NCI-H128 (cell line): Measurements from ENCODE around the gene LRMDA.

ENCODE experiments used
- DNase-seq: peaks from one replicate; lab custom pipeline; 2025; ENCODE audit not compliant: unreplicated experiment; lab: John Stamatoyannopoulos, UW

LRMDA gene

DNA sequence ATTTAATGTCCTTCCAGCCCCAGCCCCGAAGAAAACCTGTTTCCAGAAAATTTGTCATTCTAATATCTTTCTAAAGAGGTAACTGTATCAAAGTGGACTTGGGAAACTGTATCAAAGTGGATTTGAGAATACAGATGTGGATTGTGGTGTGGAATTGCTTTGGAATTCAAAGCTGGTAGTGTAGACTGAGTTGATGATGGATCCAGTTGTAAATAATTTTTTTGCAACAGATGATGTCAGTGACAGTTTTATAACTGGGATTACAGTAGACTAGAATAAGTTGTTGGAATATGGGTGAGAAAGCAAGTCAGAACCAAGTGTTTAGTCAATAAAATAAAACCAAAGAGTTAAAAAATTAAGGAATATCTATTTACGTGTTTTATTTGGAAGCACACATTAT, 202.1 kb downstream of the LRMDA start:
- DNase-seq, result no peak

DNA sequence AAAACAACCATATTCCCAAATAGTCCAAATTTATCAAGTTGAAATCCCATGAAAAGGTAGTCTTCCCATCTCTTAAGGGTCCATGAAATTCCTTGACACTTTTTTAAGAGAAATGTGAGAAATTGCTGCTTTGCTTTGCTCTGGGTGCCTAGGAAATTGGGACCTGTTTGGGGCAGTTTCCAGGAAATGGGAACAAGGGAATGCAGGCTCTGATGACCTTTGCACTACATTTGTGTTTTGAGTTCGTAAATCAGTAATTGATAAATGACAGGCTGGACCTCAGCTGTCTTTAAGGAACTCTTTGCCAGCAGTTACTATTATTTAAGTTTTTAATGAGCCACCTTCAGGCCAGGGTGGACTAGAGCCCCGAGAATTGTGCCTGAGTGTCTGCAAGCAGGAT, 203.5 kb downstream of the LRMDA start:
- no peak for DNase-seq

DNA sequence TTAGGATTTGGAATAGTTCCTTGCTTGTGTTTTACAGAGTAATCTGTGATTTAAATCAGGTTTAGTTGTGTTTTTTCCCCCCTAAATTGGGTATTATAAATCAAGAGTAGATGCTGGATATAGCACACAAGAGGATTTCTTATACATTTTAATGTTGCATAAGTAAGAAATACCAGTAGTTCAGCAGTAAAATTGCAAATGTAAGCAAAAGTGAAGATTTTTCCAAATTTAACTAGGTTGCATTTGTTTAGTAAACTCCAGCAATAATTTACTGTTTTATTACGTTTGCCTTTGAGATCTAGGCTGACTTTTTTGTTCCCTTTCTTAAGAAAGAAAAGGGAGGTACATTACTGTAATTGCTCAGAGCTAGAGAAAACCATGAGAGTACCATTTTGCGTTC, 207.3 kb downstream of the LRMDA start:
- DNase-seq, result no peak

DNA sequence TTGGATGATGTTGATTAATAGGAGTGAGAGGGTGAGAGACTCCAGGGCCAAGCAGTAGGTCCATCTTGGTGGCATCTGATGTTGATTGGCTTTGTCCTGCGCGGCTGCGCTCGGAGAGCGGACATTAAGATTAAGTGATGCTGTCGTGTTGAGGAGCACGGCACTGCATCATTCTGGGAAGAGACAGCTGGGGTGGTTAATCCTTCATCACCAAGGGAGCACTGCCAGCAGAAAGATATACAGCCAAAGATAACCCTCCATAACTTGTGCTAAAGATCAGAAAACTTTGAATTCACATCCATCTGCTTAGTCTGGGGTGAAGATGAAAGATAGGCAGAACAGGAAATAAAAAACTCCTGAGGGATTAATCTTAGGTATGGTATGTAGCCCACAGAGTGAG, 208.3 kb downstream of the LRMDA start:
- no peak for DNase-seq

DNA sequence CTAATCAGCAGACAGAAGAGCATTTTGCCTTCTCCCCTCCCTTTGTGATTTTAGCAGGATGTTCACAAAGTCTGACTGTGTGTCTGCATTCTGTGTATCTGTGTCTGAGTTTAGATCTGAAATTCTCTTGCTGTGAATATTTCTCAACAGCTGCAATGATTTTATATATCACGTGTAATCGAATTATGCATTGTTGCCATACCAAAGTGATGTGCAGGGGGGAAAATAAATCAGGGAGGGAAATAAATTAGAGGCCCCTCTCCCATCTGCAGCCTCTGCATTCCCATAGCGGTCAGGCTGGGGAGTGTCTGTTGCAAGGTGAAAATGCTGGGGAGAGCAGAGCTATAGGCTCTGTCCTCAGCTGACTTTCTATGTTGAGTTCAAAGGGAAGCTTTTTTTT, 209.0 kb downstream of the LRMDA start:
- DNase-seq, result no peak

DNA sequence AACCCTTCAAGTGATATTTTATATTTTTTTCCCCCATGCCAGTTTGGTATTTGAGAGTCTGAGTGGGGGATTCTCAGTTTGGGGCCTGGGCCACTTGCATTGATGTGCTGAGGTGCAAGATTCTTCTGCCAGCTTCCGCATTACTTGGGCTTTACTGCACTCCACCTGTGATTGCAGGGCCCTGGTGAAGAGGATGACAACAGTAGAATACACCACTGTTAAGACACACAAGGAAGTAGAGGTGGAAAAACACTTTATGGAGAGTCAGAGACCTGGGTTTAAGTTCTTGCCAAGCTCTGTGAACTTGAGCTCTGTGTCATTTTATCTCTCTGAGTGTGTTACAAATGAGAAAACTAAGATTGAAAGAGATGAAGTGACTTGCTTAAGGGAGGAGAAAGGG, 209.4 kb downstream of the LRMDA start:
- no peak for DNase-seq

DNA sequence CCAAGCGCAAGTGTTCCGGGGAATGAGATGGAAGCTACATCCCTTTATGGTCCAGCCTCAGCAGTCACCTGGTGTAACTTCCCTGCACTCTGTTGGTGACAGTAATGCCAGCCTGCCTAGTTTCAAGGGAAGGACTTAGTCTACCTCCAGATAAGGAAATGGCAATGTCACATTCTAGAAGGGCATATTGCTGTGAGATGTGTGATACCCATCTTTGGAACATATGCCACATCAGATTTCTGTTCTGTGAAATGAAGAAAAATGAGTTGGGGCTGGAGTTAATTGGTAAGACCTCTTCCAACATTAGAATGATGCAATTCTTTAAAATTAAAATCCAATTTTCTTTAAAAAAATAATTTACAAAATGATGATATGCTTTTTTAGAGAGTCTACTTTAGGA, 212.0 kb downstream of the LRMDA start:
- no peak for DNase-seq

DNA sequence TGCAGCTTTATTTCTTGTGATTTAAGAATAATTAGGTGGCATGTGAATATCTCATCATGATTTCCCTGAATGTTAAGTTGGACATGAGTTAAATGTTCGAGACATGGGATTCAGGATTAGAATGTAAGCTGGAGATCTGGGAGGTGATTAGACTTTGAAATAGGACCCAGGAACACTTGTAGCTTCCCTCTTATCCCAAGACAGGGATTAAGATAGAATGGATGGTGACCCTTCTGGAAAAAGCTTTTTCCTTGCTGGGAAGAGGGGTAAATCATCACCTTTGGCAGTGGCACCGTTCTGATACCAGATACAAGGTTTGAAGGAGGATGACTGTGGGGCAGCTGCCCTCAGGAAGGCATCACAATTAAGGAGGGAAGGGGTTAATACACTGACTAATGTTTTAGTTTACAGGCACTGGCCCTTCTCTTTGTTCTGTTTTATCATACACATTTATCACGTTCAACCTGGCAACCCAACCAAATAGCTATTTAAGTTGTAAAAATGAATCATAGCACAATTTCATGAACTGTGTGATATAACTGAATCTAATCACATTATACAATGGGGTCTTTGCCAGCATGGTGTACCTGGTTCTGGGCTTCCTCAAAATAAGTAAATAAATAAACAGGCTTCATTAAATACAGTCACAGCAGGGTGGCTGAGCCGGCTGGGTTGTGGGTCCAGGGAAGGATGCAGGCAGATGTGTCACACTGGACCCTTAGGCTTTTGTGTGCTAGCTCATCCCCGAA, 212.7 kb downstream of the LRMDA start:
- DNase-seq, result no peak

DNA sequence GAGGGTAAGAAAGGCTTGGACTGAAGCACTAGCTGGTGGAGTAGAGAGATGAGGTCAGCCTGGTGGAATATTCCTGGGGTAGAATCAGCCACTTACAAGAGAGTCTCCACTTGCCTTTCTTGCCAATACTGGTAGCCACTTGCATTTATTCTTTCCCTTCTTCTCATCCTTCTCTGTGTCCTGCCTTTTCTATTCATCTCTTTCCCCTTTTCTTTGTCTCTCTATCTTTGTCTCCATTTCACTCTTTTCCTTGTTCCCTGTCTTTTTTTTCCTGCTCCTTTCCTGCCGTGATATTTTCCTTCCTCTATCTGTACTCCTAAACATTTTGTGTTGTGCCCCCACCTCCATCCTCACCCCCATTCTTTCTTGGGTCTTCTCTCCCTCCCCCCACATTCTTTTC, 214.3 kb downstream of the LRMDA start:
- DNase-seq, result no peak

DNA sequence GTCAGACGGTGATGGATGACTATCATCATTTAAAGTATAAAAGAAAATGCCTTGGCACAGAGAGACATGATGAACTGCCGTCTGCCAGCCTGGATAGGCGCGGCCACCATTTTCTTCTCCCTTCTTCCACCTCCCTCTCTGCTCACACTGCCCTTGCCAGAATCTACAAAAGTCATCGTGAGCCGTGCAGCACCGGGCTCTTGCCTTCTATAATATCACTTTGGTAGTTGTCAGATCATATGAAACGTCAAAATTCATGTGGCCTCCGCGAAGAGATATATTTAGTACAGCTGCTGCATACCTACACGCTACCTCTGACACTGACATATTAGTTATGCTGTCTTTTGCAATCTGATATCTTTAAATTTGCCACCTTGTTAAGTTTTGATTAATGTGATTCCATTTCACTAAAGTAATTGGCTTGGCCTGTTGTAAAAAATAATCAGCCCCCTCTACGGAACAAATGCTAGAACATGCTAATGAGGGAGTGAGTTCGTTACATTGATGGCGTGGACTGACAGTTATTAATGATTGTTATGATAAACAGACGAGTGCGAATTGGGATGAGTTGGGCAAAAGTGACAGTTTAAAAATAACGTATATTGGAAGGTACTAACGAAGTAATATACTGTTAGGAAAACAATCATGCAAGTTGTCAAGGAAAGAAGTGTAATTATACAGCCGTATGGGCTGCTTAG, 214.9 kb downstream of the LRMDA start:
- no peak for DNase-seq

DNA sequence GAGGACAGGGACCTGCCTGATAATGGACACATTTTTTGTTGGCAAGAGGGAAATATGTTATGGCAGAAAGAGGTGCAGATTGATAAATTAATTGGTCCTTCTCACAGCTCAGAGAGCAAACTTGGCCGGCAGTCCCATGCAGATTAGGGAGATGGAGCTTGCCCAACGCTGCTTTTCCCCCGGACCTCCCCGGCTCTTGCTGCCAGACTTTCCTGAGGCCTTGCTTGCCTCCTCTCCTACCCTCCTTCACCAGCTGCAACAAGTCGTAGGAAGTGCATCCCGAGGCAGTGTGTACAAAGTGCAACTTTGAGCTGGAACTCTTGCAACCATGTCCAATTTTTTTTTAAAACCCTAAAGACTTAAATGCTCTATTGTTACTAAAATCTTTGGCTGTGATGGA, 215.5 kb downstream of the LRMDA start:
- no peak for DNase-seq

DNA sequence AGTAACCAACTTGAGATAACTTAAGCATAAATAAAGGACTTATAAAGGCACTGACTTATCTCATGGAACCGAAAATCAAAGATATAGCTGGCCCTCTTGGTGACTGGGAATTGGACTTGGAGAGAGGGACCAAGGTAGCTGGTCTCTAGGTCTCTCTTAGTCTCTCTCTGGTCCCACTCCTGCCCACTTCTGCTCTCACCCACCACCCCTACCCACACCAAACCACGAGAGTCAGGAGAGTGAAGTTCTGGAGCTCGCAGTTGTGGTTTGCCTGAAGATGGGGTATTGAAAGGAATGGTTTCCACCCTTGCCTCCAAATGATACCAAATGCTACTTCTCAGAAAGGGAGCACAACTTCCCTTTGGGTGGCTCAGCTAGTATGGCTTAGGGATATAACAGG, 216.3 kb downstream of the LRMDA start:
- no peak for DNase-seq

DNA sequence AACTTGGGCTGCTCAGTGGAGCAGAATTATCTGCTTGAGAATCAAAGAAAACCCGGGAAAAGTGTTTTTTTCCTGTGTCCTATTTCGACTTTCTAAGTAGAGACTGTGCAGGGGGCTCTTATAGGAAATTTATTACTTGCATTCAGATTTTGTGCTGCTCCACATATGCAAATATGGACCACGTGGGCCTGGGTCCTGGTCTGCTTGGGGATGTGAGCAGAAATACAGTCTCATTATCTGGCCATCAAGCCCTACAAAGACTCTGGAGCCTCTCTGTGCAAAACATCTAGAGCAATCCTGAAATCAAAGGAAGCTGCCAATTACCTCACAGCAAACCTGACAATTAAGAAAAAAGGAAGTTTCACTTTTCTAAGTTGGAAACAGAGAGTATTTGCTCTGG, 216.9 kb downstream of the LRMDA start:
- DNase-seq, result no peak

DNA sequence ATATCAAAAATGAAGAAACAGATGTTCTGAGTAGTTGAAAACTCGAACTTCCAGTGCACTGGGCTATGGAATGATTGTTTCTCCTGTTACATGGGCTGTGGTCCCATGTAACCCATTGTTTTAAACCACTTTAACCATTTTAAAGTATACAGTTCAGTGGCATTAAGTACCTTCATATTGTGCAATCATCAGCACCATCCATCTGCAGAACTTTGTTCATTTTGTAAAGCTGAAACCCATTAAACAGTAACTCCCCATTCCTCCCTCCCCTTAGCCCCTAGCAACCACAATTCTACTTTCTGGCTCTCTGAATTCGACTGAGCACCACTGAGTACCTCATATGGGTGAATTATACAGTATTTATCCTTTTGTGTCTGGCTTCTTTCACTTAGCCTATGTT, 217.4 kb downstream of the LRMDA start:
- DNase-seq, result no peak

DNA sequence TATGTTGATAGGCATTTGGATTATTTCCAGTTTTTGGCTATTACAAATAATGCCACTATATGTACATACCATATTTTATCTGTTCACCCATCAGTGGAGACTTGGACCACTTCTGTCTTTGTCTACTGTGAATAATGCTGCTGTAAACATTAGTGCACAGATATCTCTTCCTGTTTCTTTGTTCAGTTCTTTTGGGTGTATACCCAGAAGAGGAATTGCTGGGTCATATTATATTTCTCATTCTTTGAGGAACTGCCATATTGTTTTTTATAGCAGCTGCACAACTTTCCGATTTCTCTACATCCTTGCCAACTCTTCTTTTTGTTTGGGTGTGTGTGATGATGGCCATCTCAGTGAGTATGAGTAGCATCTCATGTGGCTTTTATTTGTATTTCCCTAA, 218.0 kb downstream of the LRMDA start:
- no peak for DNase-seq

DNA sequence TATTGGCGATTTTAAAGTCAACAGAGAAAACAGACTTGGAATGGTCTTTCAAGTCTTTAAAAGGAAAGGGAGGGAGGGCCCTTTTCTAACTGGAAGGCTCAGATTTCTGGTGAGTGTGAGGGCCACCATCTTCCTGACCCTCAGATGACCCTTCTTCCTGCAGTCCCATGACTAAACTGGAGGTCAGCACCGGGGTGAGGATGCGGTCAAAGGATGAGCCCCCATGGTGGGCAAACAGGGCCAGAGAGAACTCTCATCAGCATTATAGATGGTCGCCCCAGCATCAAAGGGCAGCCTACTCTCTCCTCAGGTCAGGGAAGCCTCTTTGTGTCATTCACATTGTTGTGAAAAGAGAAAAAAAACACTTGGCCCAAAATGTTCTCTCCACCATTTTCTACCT, 219.2 kb downstream of the LRMDA start:
- no peak for DNase-seq

DNA sequence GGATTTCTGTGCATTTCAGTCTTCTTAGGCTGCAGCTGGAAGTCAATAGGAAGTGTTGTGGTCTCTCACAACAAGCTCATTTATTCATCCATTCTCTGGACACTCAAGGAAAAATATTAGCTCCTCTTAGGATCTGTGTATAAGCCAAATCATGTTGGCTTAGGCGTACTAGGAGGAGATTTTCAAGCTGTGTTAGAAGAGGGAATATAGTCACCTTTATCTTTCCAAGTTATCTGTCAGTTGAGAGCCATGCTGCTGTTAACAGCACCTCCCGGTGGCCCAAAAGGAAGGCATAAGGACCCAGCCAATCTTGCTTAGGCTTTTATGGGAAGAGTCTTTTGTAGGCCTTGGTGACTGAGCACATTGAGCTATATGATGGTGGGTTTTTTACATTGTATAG, 220.0 kb downstream of the LRMDA start:
- DNase-seq, result no peak

DNA sequence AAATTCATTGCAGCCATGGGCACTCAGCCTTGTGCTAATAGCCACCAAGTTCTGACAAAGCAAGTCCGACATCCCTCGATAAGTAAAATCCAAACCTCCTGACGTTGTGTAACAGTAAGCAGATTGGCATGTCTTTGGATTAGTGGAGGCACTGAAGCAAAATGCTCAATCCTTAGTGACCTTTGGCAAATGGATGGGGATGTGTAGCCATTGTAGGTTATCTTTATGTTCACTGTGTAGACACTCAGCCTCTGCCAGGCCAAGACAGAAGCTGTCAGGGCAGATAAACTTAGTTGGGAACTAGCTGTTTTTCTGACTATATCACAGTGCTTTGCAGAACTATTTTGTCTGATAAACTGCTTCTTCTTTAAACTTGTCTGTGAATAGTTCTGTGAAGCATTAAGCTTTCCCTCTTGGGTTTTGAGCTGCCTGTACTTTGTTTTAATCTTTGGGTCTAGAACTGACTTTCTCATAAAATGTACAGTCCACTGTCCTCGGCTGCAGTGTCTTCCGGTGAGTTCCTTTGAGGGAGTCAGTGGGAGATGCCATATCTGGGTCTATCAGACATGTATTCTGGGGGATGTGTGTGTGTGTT, 220.8 kb downstream of the LRMDA start:
- DNase-seq, result no peak

DNA sequence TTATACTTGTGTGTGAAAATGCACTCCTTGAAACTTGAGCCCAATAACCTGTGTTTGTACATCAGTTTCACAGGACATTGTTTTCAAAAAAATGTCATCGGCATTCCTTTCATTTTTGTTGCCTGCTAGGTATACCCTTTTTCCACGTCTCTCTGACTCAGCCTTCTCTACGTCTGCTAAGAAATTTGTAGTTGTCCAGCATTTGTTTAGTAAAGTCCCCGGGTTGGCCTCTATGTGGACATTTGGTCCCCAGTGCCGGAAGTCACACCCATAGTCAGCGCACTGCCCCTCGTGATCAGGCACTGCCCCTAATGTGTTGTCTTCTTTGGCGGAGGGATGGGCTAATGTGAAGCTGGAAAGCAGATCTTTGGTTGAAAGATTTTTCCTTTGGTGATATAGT, 222.3 kb downstream of the LRMDA start:
- DNase-seq, result no peak

DNA sequence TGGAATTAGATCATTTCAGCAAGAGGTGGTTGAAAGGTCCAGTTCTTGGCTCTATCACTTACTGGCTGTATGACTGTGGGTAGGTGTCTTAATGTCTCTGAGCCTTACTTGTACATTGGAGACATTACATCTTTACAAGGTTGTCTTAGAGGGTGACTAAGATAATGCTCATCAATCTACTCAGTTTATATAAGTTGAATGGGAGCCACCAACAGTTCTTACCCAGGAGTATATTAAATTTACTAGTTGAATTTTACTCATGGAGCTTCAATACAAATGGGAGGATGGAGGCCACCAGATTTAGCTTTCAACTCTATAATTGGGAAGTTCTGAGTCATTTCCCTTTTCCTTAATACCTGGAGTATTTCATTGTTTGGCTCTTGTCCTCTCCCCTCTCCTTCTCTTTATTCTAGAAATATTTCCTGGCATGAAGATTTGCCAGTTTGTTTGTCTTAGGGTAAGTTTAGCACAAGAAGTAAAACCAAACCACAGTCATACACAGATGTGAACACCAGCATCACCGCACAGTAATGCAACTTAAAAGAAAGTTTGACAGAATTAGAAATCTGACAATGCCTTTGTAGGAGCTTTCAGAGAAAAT, 222.8 kb downstream of the LRMDA start:
- DNase-seq, result no peak

DNA sequence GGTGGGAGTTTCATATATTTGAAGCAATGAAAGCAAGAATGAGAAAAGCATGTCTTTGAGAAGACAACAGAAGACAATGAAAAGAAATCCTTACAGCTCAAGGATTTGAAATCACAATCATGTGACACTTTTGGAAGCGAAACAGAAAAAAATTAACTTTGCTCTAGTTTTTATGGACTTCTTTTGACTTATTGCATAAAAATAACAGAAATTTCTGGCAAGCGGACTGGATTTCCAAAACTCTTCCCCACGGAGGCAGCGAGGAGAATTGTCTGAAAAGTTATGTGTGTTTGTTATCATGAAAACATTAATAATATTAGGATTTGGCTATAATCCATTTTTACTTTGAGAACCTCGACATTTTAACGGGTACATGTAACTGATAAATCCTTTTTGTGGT, 223.3 kb downstream of the LRMDA start:
- DNase-seq, result no peak

DNA sequence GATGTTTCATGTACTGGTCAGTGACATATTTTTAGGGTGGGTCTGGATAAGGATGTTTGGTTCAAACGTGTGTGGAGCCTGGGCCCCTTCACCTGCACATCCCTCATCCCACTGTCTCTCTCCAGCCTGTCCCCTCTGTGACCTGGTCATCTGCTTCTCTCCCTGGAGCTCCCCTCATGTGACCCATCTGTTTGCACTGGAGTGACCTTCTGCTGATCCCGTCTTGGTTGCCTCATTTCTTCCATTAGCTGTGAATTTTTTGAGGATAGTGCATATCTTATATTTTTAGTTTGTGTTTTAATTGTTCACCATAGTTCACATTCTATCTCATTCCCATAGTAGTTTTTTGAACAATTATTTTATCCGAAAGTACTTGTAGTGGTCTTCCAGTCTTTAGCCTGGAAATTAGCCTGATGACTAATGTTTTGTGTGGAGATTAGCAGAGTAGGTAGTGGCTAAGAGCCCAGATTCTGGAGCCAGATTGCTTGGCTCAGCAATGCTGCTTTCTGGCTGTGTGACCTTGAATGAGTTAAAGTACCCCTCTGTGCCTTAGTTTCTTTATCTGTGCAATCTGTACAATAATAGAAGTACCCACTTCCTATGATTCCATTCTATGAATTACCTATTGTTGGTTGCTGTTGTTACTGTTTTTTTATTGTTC, 224.5 kb downstream of the LRMDA start:
- no peak for DNase-seq
